ENCODE data around the gene TAF4B.

DNA sequence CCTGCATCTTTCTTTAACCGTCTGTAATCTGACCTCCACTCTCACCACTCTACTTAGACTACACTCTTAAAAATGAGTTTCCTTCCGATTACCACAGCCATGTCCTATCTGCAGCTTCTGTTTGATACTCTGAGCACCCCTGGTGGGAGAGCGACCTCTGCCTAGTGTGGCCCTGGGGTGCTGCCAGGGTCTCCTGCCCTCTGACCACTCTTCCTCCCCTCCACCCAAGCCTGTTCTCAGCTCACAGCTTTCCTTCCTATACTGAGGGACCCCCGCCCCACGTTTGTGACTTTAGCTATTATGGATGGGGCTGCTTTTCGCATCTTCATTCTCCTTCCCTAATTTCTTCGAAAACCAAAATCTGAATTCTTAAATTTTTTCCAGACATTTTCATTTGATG, 189.4 kb downstream of the TAF4B start:
- TF ChIP-seq, protein P1, sequence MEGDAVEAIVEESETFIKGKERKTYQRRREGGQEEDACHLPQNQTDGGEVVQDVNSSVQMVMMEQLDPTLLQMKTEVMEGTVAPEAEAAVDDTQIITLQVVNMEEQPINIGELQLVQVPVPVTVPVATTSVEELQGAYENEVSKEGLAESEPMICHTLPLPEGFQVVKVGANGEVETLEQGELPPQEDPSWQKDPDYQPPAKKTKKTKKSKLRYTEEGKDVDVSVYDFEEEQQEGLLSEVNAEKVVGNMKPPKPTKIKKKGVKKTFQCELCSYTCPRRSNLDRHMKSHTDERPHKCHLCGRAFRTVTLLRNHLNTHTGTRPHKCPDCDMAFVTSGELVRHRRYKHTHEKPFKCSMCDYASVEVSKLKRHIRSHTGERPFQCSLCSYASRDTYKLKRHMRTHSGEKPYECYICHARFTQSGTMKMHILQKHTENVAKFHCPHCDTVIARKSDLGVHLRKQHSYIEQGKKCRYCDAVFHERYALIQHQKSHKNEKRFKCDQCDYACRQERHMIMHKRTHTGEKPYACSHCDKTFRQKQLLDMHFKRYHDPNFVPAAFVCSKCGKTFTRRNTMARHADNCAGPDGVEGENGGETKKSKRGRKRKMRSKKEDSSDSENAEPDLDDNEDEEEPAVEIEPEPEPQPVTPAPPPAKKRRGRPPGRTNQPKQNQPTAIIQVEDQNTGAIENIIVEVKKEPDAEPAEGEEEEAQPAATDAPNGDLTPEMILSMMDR (IDR thresholded peaks at IDR 0.05; ENCODE audit: low read depth, low read length), result no peak
- no peak for TF ChIP-seq EZH2phosphoT487 (IDR thresholded peaks at IDR 0.05; ENCODE audit: low read depth)
